ENCODE measurements around the gene TMEM163. TPM values are rescaled to one million over a fixed set of nuclear protein-coding genes. Genes with fewer than 3 reads are reported as not detected.

TMEM163 gene
- total RNA-seq, 1 donor from 2014 or later, result 0.34 TPM

GRCh38 chr2:134722728-134723127, 3.9 kb upstream of the TMEM163 start:
- DNase-seq, result no peak

GRCh38 chr2:134721596-134721995, 2.8 kb upstream of the TMEM163 start:
- DNase-seq, result no peak

GRCh38 chr2:134718023-134718816, 580 bp downstream of the TMEM163 start:
- DNase-seq, result peak; percentile 36

GRCh38 chr2:134717286-134718022, 1.3 kb downstream of the TMEM163 start:
- no peak for DNase-seq

- DNase-seq, result no peak
Measured at GRCh38 chr2:134716721-134717243, 2.0 kb downstream of the TMEM163 start.

GRCh38 chr2:134715932-134716643, 2.7 kb downstream of the TMEM163 start:
- no peak for DNase-seq

- DNase-seq, result no peak
Measured at GRCh38 chr2:134714228-134714627, 4.6 kb downstream of the TMEM163 start.

GRCh38 chr2:134713606-134714005, 5.2 kb downstream of the TMEM163 start:
- no peak for DNase-seq

- no peak for DNase-seq
Measured at GRCh38 chr2:134713176-134713575, 5.6 kb downstream of the TMEM163 start.

GRCh38 chr2:134712736-134713135, 6.1 kb downstream of the TMEM163 start:
- no peak for DNase-seq

- no peak for DNase-seq
Measured at GRCh38 chr2:134712299-134712698, 6.5 kb downstream of the TMEM163 start.

- DNase-seq, result no peak
Measured at GRCh38 chr2:134711692-134712091, 7.1 kb downstream of the TMEM163 start.

- no peak for DNase-seq
Measured at GRCh38 chr2:134707330-134707676, 11.5 kb downstream of the TMEM163 start.

- DNase-seq, result peak; percentile 64
Measured at GRCh38 chr2:134706587-134707329, 12.0 kb downstream of the TMEM163 start.

GRCh38 chr2:134705861-134706586, 12.8 kb downstream of the TMEM163 start:
- no peak for DNase-seq

GRCh38 chr2:134704173-134704572, 14.6 kb downstream of the TMEM163 start:
- no peak for DNase-seq

GRCh38 chr2:134703426-134703825, 15.4 kb downstream of the TMEM163 start:
- DNase-seq, result no peak

GRCh38 chr2:134700730-134701129, 18.1 kb downstream of the TMEM163 start:
- no peak for DNase-seq

- DNase-seq, result no peak
Measured at GRCh38 chr2:134694411-134694810, 24.4 kb downstream of the TMEM163 start.

- DNase-seq, result no peak
Measured at GRCh38 chr2:134693359-134694330, 25.2 kb downstream of the TMEM163 start.

- no peak for DNase-seq
Measured at GRCh38 chr2:134692499-134692898, 26.3 kb downstream of the TMEM163 start.

All from dermis blood vessel endothelial cell (primary cell).